Neural progenitor cell (in vitro differentiated cells): ENCODE results near the gene CFAP57.

ENCODE experiments used
- EZH2 ChIP-seq: fragments of 200-600 bp; sonication (generic); IDR thresholded peaks from 2 replicates; pipeline ENCODE4 v1.6.1; 2017; ENCODE audit warnings: antibody characterized with exemption, mild to moderate bottlenecking, moderate library complexity
- TF ChIP-seq, protein P1 (sequence below): fragments of 200-600 bp; sonication (generic); IDR thresholded peaks from 2 replicates; pipeline ENCODE4 v1.5.1; 2017; ENCODE audit warnings: antibody characterized with exemption, mild to moderate bottlenecking

DNA sequence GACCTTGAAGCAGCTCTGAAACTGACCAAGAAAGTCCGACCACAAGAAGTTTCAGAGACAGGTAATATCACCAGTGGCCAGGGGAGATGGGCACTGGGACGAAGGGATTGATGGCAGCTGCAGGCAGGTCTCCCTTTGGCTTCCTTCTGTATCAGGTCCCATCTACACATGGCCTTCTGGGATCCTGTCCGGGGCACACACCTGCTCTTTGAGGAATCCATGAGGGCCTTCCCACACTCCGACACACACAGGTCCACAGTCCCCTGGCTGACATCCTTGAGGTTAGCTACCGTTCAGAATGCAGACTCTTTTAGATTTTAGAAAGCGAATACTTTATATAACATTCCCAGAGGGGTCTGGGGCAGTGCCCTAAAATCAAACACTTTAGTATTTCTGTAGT, 71.2 kb downstream of the CFAP57 start:
- TF ChIP-seq, protein P1, sequence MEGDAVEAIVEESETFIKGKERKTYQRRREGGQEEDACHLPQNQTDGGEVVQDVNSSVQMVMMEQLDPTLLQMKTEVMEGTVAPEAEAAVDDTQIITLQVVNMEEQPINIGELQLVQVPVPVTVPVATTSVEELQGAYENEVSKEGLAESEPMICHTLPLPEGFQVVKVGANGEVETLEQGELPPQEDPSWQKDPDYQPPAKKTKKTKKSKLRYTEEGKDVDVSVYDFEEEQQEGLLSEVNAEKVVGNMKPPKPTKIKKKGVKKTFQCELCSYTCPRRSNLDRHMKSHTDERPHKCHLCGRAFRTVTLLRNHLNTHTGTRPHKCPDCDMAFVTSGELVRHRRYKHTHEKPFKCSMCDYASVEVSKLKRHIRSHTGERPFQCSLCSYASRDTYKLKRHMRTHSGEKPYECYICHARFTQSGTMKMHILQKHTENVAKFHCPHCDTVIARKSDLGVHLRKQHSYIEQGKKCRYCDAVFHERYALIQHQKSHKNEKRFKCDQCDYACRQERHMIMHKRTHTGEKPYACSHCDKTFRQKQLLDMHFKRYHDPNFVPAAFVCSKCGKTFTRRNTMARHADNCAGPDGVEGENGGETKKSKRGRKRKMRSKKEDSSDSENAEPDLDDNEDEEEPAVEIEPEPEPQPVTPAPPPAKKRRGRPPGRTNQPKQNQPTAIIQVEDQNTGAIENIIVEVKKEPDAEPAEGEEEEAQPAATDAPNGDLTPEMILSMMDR: no peak
- TF ChIP-seq EZH2: no peak
